Type B pancreatic cell (in vitro differentiated cells): Measurements from ENCODE around the gene MELK. TPM values are rescaled to one million over a fixed set of nuclear protein-coding genes. Genes with fewer than 3 reads are reported as not detected.

Source experiments
- DNase-seq: peaks from one replicate; pipeline ENCODE4 v3.0.0; 2021; ENCODE audit warnings: mixed read lengths; ENCODE audit not compliant: unreplicated experiment; ENCODE audit errors: extremely low spot score
- H3K27ac Mint-ChIP-seq: 2 replicates; pipeline ENCODE4 v1.8.0; 2021; ENCODE audit warnings: mild to moderate bottlenecking, mixed read lengths
- H3K27me3 Mint-ChIP-seq: 2 replicates; pipeline ENCODE4 v1.8.0; 2021; ENCODE audit warnings: mixed read lengths
- H3K36me3 Mint-ChIP-seq: 2 replicates; pipeline ENCODE4 v1.8.0; 2021; ENCODE audit warnings: mixed read lengths
- H3K4me1 Mint-ChIP-seq: one replicate; pipeline ENCODE4 v1.8.0; 2021; ENCODE audit warnings: mixed read lengths; ENCODE audit not compliant: unreplicated experiment
- H3K4me3 Mint-ChIP-seq: 2 replicates; pipeline ENCODE4 v1.8.0; 2021; ENCODE audit warnings: mild to moderate bottlenecking, mixed read lengths
- H3K9me3 Mint-ChIP-seq: 2 replicates; pipeline ENCODE4 v1.8.0; 2021; ENCODE audit warnings: mixed read lengths
- CTCF ChIP-seq: fragments of 200-600 bp; sonication (generic); conservative IDR thresholded peaks from 2 replicates; pipeline ENCODE4 v1.5.0; 2021; ENCODE audit warnings: antibody characterized with exemption, mild to moderate bottlenecking
- total RNA-seq: library from RNA; stranded (reverse); gene quantifications from 2 replicates; pipeline ENCODE4 v1.2.1, GENCODE V29; 2021; ENCODE audit warnings: low replicate concordance

MELK gene
- total RNA-seq, 1 donor from 2014 or later: 35.8 TPM

GRCh38 chr9:36609306-36609705, 36.6 kb downstream of the MELK start:
- H3K36me3 Mint-ChIP-seq: peaks cover 20% of the 10 kb centered on the region
- H3K27me3 Mint-ChIP-seq: no peaks in the 10 kb centered on the region
- DNase-seq: no peak
- H3K4me1 Mint-ChIP-seq: no peaks in the 10 kb centered on the region
- TF ChIP-seq CTCF: no peak
- no peak overlapping the region for H3K4me3 Mint-ChIP-seq
- no peaks in the 10 kb centered on the region for H3K9me3 Mint-ChIP-seq
- H3K27ac Mint-ChIP-seq: no peak overlapping the region

- no peak for TF ChIP-seq CTCF
- Mint-ChIP-seq H3K9me3 (no peaks in the 10 kb centered on the region), H3K36me3 (peaks cover 5% of the 10 kb centered on the region), H3K27ac (no peak overlapping the region), H3K4me3 (no peak overlapping the region), H3K27me3 (no peaks in the 10 kb centered on the region), H3K4me1 (no peaks in the 10 kb centered on the region)
- no peak for DNase-seq
Observed at GRCh38 chr9:36622121-36622520, 49.4 kb downstream of the MELK start.

- no peak overlapping the region for H3K27ac Mint-ChIP-seq
- no peaks in the 10 kb centered on the region for H3K9me3 Mint-ChIP-seq
- no peaks in the 10 kb centered on the region for H3K4me1 Mint-ChIP-seq
- H3K36me3 Mint-ChIP-seq: peaks cover 5% of the 10 kb centered on the region
- H3K27me3 Mint-ChIP-seq: no peaks in the 10 kb centered on the region
- H3K4me3 Mint-ChIP-seq: no peak overlapping the region
- TF ChIP-seq CTCF: no peak
- no peak for DNase-seq
Observed at GRCh38 chr9:36623280-36623679, 50.6 kb downstream of the MELK start.

- no peak for TF ChIP-seq CTCF
- no peak overlapping the region for H3K27ac Mint-ChIP-seq
- DNase-seq: no peak
- H3K4me3 Mint-ChIP-seq: no peak overlapping the region
- no peaks in the 10 kb centered on the region for H3K4me1 Mint-ChIP-seq
- no peaks in the 10 kb centered on the region for H3K9me3 Mint-ChIP-seq
- H3K36me3 Mint-ChIP-seq: peaks cover 4% of the 10 kb centered on the region
- H3K27me3 Mint-ChIP-seq: no peaks in the 10 kb centered on the region
Observed at GRCh38 chr9:36625006-36625615, 52.4 kb downstream of the MELK start.

GRCh38 chr9:36632892-36633291, 60.2 kb downstream of the MELK start:
- Mint-ChIP-seq H3K27ac (no peak overlapping the region), H3K4me3 (no peak overlapping the region), H3K27me3 (no peaks in the 10 kb centered on the region), H3K36me3 (peaks cover 7% of the 10 kb centered on the region), H3K9me3 (no peaks in the 10 kb centered on the region), H3K4me1 (no peaks in the 10 kb centered on the region)
- no peak for DNase-seq
- TF ChIP-seq CTCF: peak; percentile 79
